OCI-LY7 (cell line): Measurements from ENCODE around the gene AFDN. TPM values are rescaled to one million over a fixed set of nuclear protein-coding genes. Genes with fewer than 3 reads are reported as not detected.

Source experiments
- BruUV-seq: library from RNA; stranded (reverse); fragments of 400-500 nt; replicated peaks from 2 replicates; lab custom pipeline; 2021; lab: Mats Ljungman, UMichigan
- CTCF ChIA-PET: fragments of 300-600 bp; sonication (Branson Sonifier 250); formaldehyde crosslinking; loops from one replicate; lab custom pipeline; 2022; ENCODE audit warnings: antibody characterized with exemption; ENCODE audit not compliant: unreplicated experiment; lab: Charles Lee
- POLR2A ChIA-PET: fragments of 300-600 bp; sonication (Branson Sonifier 250); formaldehyde crosslinking; loops from one replicate; lab custom pipeline; 2022; ENCODE audit warnings: antibody characterized with exemption; lab: Charles Lee
- DNase-seq: peaks from one replicate; pipeline ENCODE4 v3.0.0-alpha.2; 2015; ENCODE audit warnings: low spot score
- H2AFZ ChIP-seq: fragments of 200-600 bp; sonication (generic), shearing (Covaris generic); 2 replicates; pipeline ENCODE4 v1.6.1; 2014; ENCODE audit warnings: mild to moderate bottlenecking, antibody characterized with exemption, low read length, moderate library complexity
- H3K27ac ChIP-seq: fragments of 200-600 bp; sonication (generic); 2 replicates; pipeline ENCODE4 v1.5.1; 2014; ENCODE audit warnings: mixed run types, low read depth, mild to moderate bottlenecking, moderate library complexity, low read length, inconsistent platforms; ENCODE audit not compliant: poor library complexity, severe bottlenecking
- H3K36me3 ChIP-seq: fragments of 200-600 bp; sonication (generic); 2 replicates; pipeline ENCODE4 v1.6.1; 2014; ENCODE audit warnings: mild to moderate bottlenecking, antibody characterized with exemption, low read length, moderate library complexity, mixed read lengths; ENCODE audit not compliant: insufficient read depth
- H3K4me1 ChIP-seq: fragments of 200-600 bp; sonication (generic); 2 replicates; pipeline ENCODE4 v1.5.1; 2014; ENCODE audit warnings: mild to moderate bottlenecking, low read length; ENCODE audit not compliant: insufficient read depth, poor library complexity, severe bottlenecking
- H3K4me2 ChIP-seq: fragments of 200-600 bp; sonication (generic); 2 replicates; pipeline ENCODE4 v1.6.1; 2014; ENCODE audit warnings: mild to moderate bottlenecking, low read length
- H3K4me3 ChIP-seq: fragments of 200-600 bp; sonication (generic); 2 replicates; pipeline ENCODE4 v1.5.1; 2014; ENCODE audit warnings: mild to moderate bottlenecking, low read depth, low read length; ENCODE audit not compliant: poor library complexity, severe bottlenecking
- H3K79me2 ChIP-seq: fragments of 200-600 bp; sonication (generic); 2 replicates; pipeline ENCODE4 v1.6.1; 2016; ENCODE audit warnings: low read depth, mild to moderate bottlenecking, low read length, moderate library complexity, mixed read lengths; ENCODE audit not compliant: insufficient read depth
- H3K9me2 ChIP-seq: fragments of 200-600 bp; sonication (generic); 2 replicates; pipeline ENCODE4 v1.6.1; 2016; ENCODE audit warnings: mild to moderate bottlenecking, low read length, mixed read lengths; ENCODE audit not compliant: insufficient read depth
- H3K9me3 ChIP-seq: fragments of 200-600 bp; sonication (generic); 2 replicates; pipeline ENCODE4 v1.6.1; 2014; ENCODE audit warnings: mild to moderate bottlenecking, mixed run types, low read length, mixed read lengths
- H4K20me1 ChIP-seq: fragments of 200-600 bp; sonication (generic); 2 replicates; pipeline ENCODE4 v1.6.1; 2014; ENCODE audit warnings: mild to moderate bottlenecking, antibody characterized with exemption, low read length, moderate library complexity, mixed read lengths; ENCODE audit not compliant: insufficient read depth
- EZH2phosphoT487 ChIP-seq: fragments of 200-600 bp; sonication (generic); IDR thresholded peaks from 2 replicates; pipeline ENCODE4 v1.6.1; 2018; ENCODE audit warnings: low read depth, borderline replicate concordance, mild to moderate bottlenecking, mixed run types, antibody characterized with exemption, low read length, moderate library complexity, mixed read lengths
- intact Hi-C: fragments of 100-400 bp; cut with micrococcal nuclease; formaldehyde crosslinking; loops from one replicate; pipeline ENCODE4 v1.10.0; 2022; ENCODE audit not compliant: unreplicated experiment
- total RNA-seq, 2 experiments: library from RNA; depleted of rRNA in 1 of 2; stranded (reverse); fragments of >200 nt in 1 of 2; shearing (Covaris generic) in 1 of 2; gene quantifications; 2 replicates each; pipeline ENCODE4 v1.2.3, GENCODE V29; 2014 to 2022
- TF ChIP-seq, protein P1 (sequence below): fragments of 200-600 bp; sonication (generic); conservative IDR thresholded peaks from 2 replicates; pipeline ENCODE4 v1.5.1; 2014; ENCODE audit warnings: mild to moderate bottlenecking, antibody characterized with exemption, low read length, moderate library complexity, mixed read lengths

Gene AFDN
- total RNA-seq, 2 experiments from 2014 or later, result 43.6 to 71.6 TPM

DNA sequence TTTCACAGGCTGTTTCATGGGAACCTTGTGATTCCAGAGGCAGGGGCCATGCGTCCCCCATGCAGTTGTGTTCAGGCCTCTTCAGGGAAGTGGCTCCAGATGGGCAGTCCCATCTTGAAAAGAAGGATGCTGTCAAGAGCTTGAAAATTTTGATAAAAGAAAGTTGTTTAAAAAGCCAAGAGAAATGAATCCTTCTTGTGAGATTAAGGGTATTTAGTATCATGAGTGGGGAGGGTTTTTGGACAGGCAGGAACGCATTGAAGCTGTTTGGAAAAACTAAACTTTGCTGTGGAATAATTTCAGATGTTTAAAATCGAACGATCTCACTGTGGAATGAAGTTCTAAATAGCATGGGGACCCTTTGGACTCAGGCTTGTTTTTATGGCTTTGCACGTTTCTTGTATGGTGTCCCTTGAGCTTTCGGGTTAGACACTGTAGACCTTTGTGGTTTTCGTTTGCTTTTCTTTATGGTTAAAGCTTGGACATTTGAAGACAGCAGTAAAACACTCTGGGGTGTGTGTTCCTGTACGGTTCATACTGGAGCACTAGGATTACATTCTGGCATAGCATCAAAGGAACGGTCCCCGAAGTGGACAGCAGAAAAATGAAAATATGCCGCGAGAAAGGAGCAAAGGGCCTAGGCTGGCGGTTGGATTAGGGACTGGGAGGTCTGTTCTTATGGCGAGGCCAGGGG is 188.9 kb downstream of the AFDN start:
- ChIA-PET CTCF (no interaction called here), POLR2A (no interaction called here)
- no peak for DNase-seq
- H3K4me1 ChIP-seq, result no peaks in the 10 kb centered on the region
- H3K27ac ChIP-seq, result no peak overlapping the region
- no TSS peak for BruUV-seq
- H4K20me1 ChIP-seq, result no peaks in the 10 kb centered on the region
- no peaks in the 10 kb centered on the region for H3K36me3 ChIP-seq
- no peak overlapping the region for H3K4me3 ChIP-seq
- intact Hi-C loops, result no loop called here
- H2AFZ ChIP-seq, result no peak overlapping the region
- no peak overlapping the region for H3K4me2 ChIP-seq
- H3K79me2 ChIP-seq, result no peaks in the 10 kb centered on the region
- TF ChIP-seq, protein P1, sequence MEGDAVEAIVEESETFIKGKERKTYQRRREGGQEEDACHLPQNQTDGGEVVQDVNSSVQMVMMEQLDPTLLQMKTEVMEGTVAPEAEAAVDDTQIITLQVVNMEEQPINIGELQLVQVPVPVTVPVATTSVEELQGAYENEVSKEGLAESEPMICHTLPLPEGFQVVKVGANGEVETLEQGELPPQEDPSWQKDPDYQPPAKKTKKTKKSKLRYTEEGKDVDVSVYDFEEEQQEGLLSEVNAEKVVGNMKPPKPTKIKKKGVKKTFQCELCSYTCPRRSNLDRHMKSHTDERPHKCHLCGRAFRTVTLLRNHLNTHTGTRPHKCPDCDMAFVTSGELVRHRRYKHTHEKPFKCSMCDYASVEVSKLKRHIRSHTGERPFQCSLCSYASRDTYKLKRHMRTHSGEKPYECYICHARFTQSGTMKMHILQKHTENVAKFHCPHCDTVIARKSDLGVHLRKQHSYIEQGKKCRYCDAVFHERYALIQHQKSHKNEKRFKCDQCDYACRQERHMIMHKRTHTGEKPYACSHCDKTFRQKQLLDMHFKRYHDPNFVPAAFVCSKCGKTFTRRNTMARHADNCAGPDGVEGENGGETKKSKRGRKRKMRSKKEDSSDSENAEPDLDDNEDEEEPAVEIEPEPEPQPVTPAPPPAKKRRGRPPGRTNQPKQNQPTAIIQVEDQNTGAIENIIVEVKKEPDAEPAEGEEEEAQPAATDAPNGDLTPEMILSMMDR, result no peak
- TF ChIP-seq EZH2phosphoT487, result no peak
- peaks cover 17% of the 10 kb centered on the region; the same call in 1 of the 2 replicates for H3K9me3 ChIP-seq
- H3K9me2 ChIP-seq, result no peaks in the 10 kb centered on the region

DNA sequence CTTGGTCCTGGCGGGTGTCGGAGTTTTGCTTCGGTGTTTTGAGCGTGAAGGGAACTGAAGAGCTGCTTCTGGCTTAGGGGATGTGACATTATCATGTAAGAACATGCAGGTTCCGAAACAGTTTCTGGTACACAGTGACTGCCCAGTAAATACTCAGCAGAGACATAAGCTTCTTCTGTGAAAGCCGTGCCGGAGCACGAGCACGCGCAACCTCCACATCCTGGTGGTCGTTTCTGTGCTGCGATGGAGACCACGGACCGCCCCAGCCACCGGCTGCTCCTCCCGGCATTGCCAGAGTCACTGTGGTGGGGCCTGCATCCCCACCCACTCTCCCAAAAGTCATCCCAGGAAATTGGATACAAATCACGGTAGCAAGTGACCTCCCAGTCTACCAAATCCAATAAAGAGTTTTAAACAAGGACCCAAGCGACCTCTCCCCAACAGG is 189.5 kb downstream of the AFDN start:
- no peaks in the 10 kb centered on the region for H3K4me1 ChIP-seq
- H3K79me2 ChIP-seq, result no peaks in the 10 kb centered on the region
- H3K4me2 ChIP-seq, result no peak overlapping the region
- no peak overlapping the region for H3K4me3 ChIP-seq
- no peak overlapping the region for H3K27ac ChIP-seq
- no peak for TF ChIP-seq EZH2phosphoT487
- TF ChIP-seq, protein P1, result no peak
- ChIA-PET CTCF (no interaction called here), POLR2A (no interaction called here)
- H3K9me2 ChIP-seq, result no peaks in the 10 kb centered on the region
- BruUV-seq, result no TSS peak
- intact Hi-C loops, result no loop called here
- no peak overlapping the region for H2AFZ ChIP-seq
- no peaks in the 10 kb centered on the region for H3K36me3 ChIP-seq
- DNase-seq, result no peak
- H4K20me1 ChIP-seq, result no peaks in the 10 kb centered on the region
- peaks cover 12% of the 10 kb centered on the region; the same call in 1 of the 2 replicates for H3K9me3 ChIP-seq
